SK-N-SH (cell line): ENCODE results near the gene FAM90A1.
"Not testable (repeated sequence)": the region's sequence is repeated elsewhere in the genome, so short reads cannot be mapped to it uniquely, and the experiment has no call there.

Source experiments
- POLR2AphosphoS5 ChIP-seq: IDR thresholded peaks from 2 replicates; pipeline ENCODE4 v1.6.1; 2012; ENCODE audit warnings: low read depth, low read length
- TF ChIP-seq, protein P1 (sequence below): IDR thresholded peaks from 2 replicates; pipeline ENCODE4 v1.6.1; 2012; ENCODE audit warnings: mild to moderate bottlenecking, low read depth, low read length, moderate library complexity
- TF ChIP-seq, protein P2 (sequence below): fragments of 200-600 bp; sonication (generic); IDR thresholded peaks from 2 replicates; pipeline ENCODE4 v1.6.1; 2017; ENCODE audit warnings: antibody characterized with exemption, mild to moderate bottlenecking, moderate library complexity

DNA sequence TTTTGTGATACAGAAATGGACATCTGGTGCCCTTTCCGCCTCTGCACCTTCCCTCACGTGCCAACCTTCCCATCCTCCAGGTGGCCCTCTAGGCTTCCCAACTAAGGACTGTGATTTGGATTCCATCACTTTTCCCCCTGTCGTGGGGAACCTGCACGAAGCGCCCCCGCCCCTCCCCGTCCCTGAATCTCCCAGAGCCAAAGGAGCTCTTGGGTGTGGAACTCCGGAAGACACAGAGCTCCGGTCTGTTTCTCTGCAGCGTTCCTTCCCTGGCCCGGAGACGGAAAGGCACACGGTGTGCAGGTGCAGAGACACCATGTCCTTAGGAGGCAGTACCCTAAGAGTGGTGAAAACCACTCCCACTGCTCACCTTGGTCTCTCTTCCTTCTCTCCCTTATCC lies 3.8 kb downstream of the FAM90A1 start:
- TF ChIP-seq, protein P1, sequence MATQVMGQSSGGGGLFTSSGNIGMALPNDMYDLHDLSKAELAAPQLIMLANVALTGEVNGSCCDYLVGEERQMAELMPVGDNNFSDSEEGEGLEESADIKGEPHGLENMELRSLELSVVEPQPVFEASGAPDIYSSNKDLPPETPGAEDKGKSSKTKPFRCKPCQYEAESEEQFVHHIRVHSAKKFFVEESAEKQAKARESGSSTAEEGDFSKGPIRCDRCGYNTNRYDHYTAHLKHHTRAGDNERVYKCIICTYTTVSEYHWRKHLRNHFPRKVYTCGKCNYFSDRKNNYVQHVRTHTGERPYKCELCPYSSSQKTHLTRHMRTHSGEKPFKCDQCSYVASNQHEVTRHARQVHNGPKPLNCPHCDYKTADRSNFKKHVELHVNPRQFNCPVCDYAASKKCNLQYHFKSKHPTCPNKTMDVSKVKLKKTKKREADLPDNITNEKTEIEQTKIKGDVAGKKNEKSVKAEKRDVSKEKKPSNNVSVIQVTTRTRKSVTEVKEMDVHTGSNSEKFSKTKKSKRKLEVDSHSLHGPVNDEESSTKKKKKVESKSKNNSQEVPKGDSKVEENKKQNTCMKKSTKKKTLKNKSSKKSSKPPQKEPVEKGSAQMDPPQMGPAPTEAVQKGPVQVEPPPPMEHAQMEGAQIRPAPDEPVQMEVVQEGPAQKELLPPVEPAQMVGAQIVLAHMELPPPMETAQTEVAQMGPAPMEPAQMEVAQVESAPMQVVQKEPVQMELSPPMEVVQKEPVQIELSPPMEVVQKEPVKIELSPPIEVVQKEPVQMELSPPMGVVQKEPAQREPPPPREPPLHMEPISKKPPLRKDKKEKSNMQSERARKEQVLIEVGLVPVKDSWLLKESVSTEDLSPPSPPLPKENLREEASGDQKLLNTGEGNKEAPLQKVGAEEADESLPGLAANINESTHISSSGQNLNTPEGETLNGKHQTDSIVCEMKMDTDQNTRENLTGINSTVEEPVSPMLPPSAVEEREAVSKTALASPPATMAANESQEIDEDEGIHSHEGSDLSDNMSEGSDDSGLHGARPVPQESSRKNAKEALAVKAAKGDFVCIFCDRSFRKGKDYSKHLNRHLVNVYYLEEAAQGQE, result not testable (repeated sequence)
- TF ChIP-seq, protein P2, sequence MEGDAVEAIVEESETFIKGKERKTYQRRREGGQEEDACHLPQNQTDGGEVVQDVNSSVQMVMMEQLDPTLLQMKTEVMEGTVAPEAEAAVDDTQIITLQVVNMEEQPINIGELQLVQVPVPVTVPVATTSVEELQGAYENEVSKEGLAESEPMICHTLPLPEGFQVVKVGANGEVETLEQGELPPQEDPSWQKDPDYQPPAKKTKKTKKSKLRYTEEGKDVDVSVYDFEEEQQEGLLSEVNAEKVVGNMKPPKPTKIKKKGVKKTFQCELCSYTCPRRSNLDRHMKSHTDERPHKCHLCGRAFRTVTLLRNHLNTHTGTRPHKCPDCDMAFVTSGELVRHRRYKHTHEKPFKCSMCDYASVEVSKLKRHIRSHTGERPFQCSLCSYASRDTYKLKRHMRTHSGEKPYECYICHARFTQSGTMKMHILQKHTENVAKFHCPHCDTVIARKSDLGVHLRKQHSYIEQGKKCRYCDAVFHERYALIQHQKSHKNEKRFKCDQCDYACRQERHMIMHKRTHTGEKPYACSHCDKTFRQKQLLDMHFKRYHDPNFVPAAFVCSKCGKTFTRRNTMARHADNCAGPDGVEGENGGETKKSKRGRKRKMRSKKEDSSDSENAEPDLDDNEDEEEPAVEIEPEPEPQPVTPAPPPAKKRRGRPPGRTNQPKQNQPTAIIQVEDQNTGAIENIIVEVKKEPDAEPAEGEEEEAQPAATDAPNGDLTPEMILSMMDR, result not testable (repeated sequence)
- not testable (repeated sequence) for TF ChIP-seq POLR2AphosphoS5
